ENCODE results near the gene EFNB1.

The EFNB1 gene

DNA sequence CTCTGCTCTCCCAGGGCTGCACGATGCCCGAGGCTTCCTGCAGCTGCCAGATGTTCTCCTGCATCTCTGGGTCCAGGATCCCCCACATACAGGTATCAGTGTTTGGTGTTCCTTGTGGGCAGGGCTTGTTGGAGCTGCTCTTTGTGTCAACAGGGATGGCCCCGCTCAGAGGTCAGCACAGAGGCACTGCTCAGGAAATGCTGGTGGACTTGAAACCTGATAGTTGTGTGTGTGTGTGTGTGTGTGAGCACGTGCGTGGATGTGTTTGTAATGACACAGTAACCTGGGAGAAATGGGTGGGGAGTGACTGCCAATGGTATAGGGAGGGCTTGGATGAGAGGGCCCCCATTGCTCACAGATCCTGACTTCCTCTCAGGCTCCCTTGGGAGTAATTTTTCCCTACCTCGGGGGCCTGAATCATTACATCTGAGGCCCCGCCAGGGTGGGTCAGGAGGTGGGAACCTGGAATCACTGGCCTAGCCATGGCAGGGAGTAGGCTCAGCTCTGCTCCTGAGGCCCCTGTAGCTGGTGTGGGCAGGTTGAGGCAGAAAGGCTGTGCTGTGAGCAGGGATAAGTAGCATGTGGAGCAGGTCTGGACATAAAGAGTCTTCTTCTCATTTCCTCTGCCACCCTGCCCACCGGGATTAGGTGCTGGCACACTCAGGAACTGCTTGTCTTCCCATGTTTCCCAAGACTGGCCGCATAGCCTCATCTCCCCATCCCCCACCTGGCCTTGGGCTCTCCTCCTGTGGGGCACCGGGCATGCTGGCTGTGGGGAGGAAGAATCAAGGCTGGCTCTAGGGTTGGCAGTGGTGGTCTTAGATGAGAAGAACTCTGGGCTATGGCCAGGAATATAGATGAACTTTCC lies 2.5 kb upstream of the EFNB1 start:
- Histone ChIP-seq H3K4me3 (ENCODE audit: low read depth, low read length) (no peak overlapping the region), H3K9ac (no peak overlapping the region), H3K27ac (no peak overlapping the region), H3K4me1 (no peaks in the 10 kb centered on the region), H3K4me2 (ENCODE audit: low read length) (no peak overlapping the region), H2AFZ (no peak overlapping the region), H3K9me3 (ENCODE audit: control insufficient read depth, low read length) (no peaks in the 10 kb centered on the region), H3K79me2 (peaks cover 23% of the 10 kb centered on the region), H3K36me3 (ENCODE audit: control insufficient read depth, insufficient read depth, low read length) (no peaks in the 10 kb centered on the region), H3K27me3 (ENCODE audit: control insufficient read depth, insufficient read depth, low read length) (no peaks in the 10 kb centered on the region)
- no peak for TF ChIP-seq CTCF (IDR thresholded peaks at IDR 0.05)

DNA sequence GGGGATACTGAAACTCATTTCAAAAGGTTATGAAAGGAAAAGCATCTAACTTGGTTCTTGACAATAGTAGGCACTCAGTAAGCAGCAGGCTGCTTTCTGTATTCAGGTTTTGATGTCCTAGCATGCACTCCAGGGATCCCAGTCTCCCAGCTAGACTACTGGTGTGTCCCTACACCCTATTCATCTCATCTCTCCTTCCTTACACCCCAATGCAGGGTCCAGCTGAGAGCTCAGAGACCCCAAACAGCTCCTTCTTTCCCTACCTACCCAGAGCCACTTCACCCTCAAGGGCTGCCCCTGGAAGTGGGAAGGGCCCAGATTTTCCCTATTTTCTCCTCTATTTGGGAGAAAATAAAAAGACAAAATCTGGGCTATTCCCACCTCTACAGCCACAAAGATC lies 1.6 kb upstream of the EFNB1 start:
- no peak for TF ChIP-seq CTCF (IDR thresholded peaks at IDR 0.05)
- H2AFZ ChIP-seq = no peak overlapping the region
- no peak overlapping the region for H3K27ac ChIP-seq
- H3K27me3 ChIP-seq (ENCODE audit: control insufficient read depth, insufficient read depth, low read length) = no peaks in the 10 kb centered on the region
- no peak overlapping the region for H3K9ac ChIP-seq
- no peaks in the 10 kb centered on the region for H3K36me3 ChIP-seq (ENCODE audit: control insufficient read depth, insufficient read depth, low read length)
- no peaks in the 10 kb centered on the region for H3K4me1 ChIP-seq
- H3K4me3 ChIP-seq (ENCODE audit: low read depth, low read length) = no peak overlapping the region
- H3K4me2 ChIP-seq (ENCODE audit: low read length) = no peak overlapping the region
- peaks cover 30% of the 10 kb centered on the region for H3K79me2 ChIP-seq
- no peaks in the 10 kb centered on the region for H3K9me3 ChIP-seq (ENCODE audit: control insufficient read depth, low read length)

DNA sequence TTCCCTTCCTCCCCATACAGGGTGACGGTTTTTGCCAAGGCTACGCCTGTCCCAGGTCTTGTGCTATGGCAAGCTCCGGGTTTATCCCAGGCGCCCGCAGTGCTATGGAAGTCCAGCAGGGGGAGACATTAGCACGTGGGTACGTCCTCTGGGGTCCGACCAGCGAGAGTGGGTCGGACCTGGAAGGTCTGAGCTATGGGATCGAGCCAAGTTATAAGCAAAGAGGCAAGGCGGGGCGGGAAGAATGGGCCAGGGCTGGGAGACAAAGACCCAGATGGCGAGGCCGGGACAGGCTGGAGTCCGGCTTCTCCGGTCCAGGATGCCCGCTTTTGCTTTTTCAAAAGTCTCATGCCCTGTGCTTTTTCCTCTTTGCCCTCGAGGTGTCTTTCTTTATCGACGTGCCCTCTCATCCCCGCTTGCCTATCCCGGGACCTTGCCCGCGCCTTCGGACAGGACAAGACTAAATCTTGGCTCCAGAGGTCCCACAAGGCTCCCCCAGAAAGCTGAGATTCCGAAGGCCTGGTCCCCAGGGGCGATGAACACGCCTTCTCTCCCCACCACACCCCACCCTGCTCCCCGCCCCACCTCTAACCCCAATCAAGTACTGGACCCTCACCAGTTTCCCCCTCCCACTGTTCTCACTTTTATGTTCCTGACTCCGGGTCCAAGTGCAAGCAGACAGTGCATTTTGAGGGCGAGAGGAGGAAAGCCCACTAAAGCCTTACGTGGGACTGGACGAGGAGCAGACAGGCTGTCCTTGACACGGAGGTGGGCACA lies 785 bp upstream of the EFNB1 start:
- no peaks in the 10 kb centered on the region for H3K4me1 ChIP-seq
- no peaks in the 10 kb centered on the region for H3K27me3 ChIP-seq (ENCODE audit: control insufficient read depth, insufficient read depth, low read length)
- no peaks in the 10 kb centered on the region for H3K9me3 ChIP-seq (ENCODE audit: control insufficient read depth, low read length)
- peaks cover 33% of the 10 kb centered on the region for H3K79me2 ChIP-seq
- H3K9ac ChIP-seq = no peak overlapping the region
- peak overlapping the region; percentile 96 for H3K27ac ChIP-seq
- no peaks in the 10 kb centered on the region for H3K36me3 ChIP-seq (ENCODE audit: control insufficient read depth, insufficient read depth, low read length)
- H2AFZ ChIP-seq = peak overlapping the region; percentile 16
- H3K4me2 ChIP-seq (ENCODE audit: low read length) = peak overlapping the region; percentile 53
- peak overlapping the region; percentile 77 for H3K4me3 ChIP-seq (ENCODE audit: low read depth, low read length)
- TF ChIP-seq CTCF (IDR thresholded peaks at IDR 0.05) = peak; percentile 89

DNA sequence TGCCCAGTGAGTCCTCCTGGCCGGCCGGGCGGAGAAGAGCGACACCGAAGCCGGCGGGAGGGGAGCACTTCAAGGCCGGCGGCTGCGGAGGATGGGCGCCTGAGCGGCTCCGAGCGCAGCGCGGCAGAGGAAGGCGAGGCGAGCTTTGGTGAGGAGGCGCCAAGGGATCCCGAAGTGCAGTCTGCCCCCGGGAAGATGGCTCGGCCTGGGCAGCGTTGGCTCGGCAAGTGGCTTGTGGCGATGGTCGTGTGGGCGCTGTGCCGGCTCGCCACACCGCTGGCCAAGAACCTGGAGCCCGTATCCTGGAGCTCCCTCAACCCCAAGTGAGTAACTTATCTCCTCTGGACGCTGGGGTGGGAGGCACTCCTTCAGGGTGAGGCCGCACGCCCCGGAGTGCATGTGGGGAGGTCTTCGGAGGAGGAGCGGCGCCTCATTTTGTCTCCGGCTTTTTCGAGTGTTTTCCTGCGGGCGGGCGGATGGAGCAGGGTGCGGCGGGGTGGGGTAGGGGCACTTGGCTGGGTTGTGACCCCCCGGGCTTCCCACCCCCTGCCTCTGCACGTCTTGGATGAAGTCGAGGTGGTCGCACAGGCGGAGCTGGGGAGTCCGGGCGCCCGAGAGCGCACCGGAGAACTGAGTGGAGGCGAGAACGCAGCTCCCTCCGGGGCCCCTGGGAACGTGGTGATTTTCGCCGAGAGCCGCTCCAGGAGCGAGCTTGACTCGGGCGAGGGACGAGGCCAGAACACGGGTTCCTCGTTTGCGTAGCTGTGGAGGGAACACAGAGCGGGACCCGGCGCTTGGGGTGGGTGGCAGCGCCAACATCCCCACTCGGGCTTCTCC lies 979 bp downstream of the EFNB1 start:
- Histone ChIP-seq H3K4me1 (peaks cover 4% of the 10 kb centered on the region), H3K79me2 (peaks cover 50% of the 10 kb centered on the region), H3K9me3 (ENCODE audit: control insufficient read depth, low read length) (no peaks in the 10 kb centered on the region), H3K4me2 (ENCODE audit: low read length) (peak overlapping the region; percentile 73), H3K9ac (peak overlapping the region; percentile 97), H2AFZ (no peak overlapping the region), H3K36me3 (ENCODE audit: control insufficient read depth, insufficient read depth, low read length) (no peaks in the 10 kb centered on the region), H3K27ac (peak overlapping the region; percentile 96), H3K4me3 (ENCODE audit: low read depth, low read length) (peak overlapping the region; percentile 77), H3K27me3 (ENCODE audit: control insufficient read depth, insufficient read depth, low read length) (no peaks in the 10 kb centered on the region)
- TF ChIP-seq CTCF (IDR thresholded peaks at IDR 0.05) = no peak

All from parathyroid adenoma (tissue), 2 donors.